Neural crest cell (in vitro differentiated cells): ENCODE data around the gene SCUBE1. TPM values are rescaled to one million over a fixed set of nuclear protein-coding genes. Genes with fewer than 3 reads are reported as not detected.

Source experiments
- DNase-seq: peaks from one replicate; pipeline ENCODE4 v3.0.0; 2021; ENCODE audit warnings: low read depth, mixed read lengths, low spot score
- H3K27ac Mint-ChIP-seq: one replicate; pipeline ENCODE4 v1.8.0; 2021; ENCODE audit warnings: mild to moderate bottlenecking, mixed read lengths; ENCODE audit not compliant: unreplicated experiment
- H3K27me3 Mint-ChIP-seq: 2 replicates; pipeline ENCODE4 v1.8.0; 2021; ENCODE audit warnings: low read depth, mild to moderate bottlenecking, mixed read lengths
- H3K36me3 Mint-ChIP-seq: 2 replicates; pipeline ENCODE4 v1.8.0; 2021; ENCODE audit warnings: low read depth, mild to moderate bottlenecking, mixed read lengths
- H3K4me1 Mint-ChIP-seq: 2 replicates; pipeline ENCODE4 v1.8.0; 2021; ENCODE audit warnings: mixed read lengths
- H3K4me3 Mint-ChIP-seq: one replicate; pipeline ENCODE4 v1.8.0; 2021; ENCODE audit warnings: mild to moderate bottlenecking, mixed read lengths
- H3K9me3 Mint-ChIP-seq: 2 replicates; pipeline ENCODE4 v1.8.0; 2021; ENCODE audit warnings: mixed read lengths
- total RNA-seq: library from RNA; stranded (reverse); gene quantifications from 2 replicates; pipeline ENCODE4 v1.2.1, GENCODE V29; 2021
- TF ChIP-seq, protein P1 (sequence below): fragments of 200-600 bp; sonication (generic); conservative IDR thresholded peaks from 2 replicates; pipeline ENCODE4 v1.5.0; 2021; ENCODE audit warnings: antibody characterized with exemption, mild to moderate bottlenecking

The SCUBE1 gene
- total RNA-seq, 1 donor from 2014 or later, result 12.1 TPM

DNA sequence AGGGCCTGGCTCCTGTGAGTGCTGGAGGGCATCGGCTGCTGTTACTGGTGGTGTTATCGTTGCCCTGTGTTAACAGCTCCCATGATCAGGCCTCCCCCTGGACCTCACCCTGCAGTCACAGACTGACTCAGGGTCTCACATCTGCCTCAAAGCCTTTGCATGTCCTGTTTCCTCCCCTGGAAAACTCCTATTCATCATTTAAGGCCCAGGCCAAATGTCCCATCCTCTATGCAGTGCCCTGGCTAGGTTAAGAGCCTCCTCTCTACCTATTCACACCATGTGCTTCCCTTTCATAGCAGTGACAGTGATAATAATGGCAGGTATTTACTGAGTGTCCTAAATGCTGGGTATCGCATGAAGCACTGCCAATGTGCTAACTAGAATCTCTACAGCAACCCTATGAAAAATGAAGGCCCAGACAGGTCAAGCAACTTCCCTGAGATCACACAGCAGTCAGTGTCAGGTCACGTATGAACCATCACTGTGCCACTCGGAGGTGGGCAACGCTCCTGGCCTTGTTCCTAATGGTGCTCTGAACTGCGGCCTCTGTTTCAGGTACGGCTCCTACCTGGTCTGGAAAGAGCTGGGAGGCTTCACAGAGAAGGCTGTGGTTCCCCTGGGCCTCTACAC lies 182.6 kb downstream of the SCUBE1 start:
- Mint-ChIP-seq H3K27me3 (no peaks in the 10 kb centered on the region), H3K9me3 (no peaks in the 10 kb centered on the region), H3K4me3 (no peak overlapping the region), H3K27ac (peak overlapping the region; percentile 29), H3K36me3 (no peaks in the 10 kb centered on the region), H3K4me1 (peaks cover 17% of the 10 kb centered on the region)
- TF ChIP-seq, protein P1, sequence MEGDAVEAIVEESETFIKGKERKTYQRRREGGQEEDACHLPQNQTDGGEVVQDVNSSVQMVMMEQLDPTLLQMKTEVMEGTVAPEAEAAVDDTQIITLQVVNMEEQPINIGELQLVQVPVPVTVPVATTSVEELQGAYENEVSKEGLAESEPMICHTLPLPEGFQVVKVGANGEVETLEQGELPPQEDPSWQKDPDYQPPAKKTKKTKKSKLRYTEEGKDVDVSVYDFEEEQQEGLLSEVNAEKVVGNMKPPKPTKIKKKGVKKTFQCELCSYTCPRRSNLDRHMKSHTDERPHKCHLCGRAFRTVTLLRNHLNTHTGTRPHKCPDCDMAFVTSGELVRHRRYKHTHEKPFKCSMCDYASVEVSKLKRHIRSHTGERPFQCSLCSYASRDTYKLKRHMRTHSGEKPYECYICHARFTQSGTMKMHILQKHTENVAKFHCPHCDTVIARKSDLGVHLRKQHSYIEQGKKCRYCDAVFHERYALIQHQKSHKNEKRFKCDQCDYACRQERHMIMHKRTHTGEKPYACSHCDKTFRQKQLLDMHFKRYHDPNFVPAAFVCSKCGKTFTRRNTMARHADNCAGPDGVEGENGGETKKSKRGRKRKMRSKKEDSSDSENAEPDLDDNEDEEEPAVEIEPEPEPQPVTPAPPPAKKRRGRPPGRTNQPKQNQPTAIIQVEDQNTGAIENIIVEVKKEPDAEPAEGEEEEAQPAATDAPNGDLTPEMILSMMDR, result no peak
- no peak for DNase-seq

- H3K4me1 Mint-ChIP-seq, result peaks cover 17% of the 10 kb centered on the region
- no peak for DNase-seq
- no peak overlapping the region for H3K4me3 Mint-ChIP-seq
- no peak overlapping the region for H3K27ac Mint-ChIP-seq
- H3K36me3 Mint-ChIP-seq, result no peaks in the 10 kb centered on the region
- no peaks in the 10 kb centered on the region for H3K27me3 Mint-ChIP-seq
- TF ChIP-seq, protein P1, result peak; percentile 46
- H3K9me3 Mint-ChIP-seq, result no peaks in the 10 kb centered on the region
These were observed 183.5 kb downstream of the SCUBE1 start for GRCh38 chr22:43159484-43160178.

DNA sequence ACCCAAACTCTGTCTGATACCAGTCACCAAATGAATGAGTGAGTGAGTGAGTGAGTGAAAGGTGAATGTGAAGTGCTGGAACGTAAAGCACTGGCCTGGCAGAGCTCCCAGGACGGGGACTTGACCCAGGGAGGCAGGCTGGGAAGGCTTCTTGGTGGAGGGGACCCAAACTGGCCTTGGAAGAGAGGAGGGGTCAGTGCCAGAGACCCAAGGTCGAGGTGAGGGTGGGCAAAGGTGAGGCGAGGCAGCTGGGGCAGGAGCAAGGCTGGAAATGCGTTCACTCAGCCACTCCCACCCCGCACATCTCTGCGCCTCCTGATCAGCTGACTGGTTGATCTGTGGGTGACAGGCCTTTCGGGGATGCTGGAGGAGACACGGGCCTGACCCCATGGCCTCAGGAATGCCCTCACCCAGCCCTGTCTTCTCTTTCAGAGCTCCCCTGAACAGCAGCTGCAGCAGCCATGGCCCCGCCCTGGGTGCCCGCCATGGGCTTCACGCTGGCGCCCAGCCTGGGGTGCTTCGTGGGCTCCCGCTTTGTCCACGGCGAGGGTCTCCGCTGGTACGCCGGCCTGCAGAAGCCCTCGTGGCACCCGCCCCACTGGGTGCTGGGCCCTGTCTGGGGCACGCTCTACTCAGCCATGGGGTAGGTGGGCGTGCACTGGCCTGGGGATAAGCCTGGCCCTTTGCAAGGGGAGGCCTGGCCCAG lies 184.2 kb downstream of the SCUBE1 start:
- H3K27me3 Mint-ChIP-seq, result no peaks in the 10 kb centered on the region
- peak overlapping the region; percentile 20 for H3K4me3 Mint-ChIP-seq
- TF ChIP-seq, protein P1, result no peak
- no peak for DNase-seq
- H3K9me3 Mint-ChIP-seq, result no peaks in the 10 kb centered on the region
- H3K27ac Mint-ChIP-seq, result no peak overlapping the region
- H3K36me3 Mint-ChIP-seq, result no peaks in the 10 kb centered on the region
- peaks cover 11% of the 10 kb centered on the region for H3K4me1 Mint-ChIP-seq

DNA sequence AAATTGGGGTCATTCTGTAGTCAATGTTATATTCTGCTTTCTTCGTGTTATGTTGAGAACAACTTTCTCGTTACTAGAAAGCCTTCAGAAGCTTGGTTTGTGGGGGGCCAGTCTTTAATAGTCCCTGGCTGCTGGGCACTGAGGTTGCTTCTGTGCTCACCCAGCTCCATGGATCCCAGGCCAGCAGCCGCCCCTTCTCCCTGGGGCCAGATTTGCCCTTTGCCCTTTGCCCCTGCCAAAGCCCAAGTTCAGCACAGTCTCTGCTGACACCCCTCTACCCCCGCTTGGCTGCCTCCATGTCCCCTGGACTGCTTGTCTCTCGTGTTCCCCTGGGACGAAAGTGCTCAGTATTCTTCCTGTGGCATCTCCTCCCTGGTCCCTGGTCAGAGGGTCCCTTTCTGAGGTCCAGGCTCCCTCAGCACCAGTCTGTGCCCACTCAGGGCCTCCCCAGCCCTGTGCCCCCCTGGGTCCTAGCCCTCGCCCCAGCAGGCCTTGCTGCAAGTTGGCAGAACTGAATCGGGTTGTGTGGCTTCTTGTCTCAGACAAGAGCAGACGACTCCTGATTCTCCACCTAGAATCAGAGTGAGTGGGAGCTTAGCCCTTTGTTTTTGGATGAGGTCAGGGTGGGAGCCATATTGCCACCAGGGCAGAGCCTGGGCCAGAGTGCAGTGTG lies 185.2 kb downstream of the SCUBE1 start:
- TF ChIP-seq, protein P1, result no peak
- H3K4me3 Mint-ChIP-seq, result no peak overlapping the region
- peaks cover 11% of the 10 kb centered on the region for H3K4me1 Mint-ChIP-seq
- no peaks in the 10 kb centered on the region for H3K9me3 Mint-ChIP-seq
- H3K27me3 Mint-ChIP-seq, result peaks cover under 1% of the 10 kb centered on the region
- no peak for DNase-seq
- peak overlapping the region; percentile 69 for H3K27ac Mint-ChIP-seq
- no peaks in the 10 kb centered on the region for H3K36me3 Mint-ChIP-seq

- Mint-ChIP-seq H3K4me1 (peaks cover 14% of the 10 kb centered on the region), H3K4me3 (no peak overlapping the region), H3K27me3 (peaks cover 9% of the 10 kb centered on the region), H3K36me3 (no peaks in the 10 kb centered on the region), H3K9me3 (no peaks in the 10 kb centered on the region), H3K27ac (no peak overlapping the region)
- TF ChIP-seq, protein P1, result no peak
- no peak for DNase-seq
These were observed 186.8 kb downstream of the SCUBE1 start for GRCh38 chr22:43156413-43156812.
